Measurements from ENCODE around the gene METTL15. TPM values are rescaled to one million over a fixed set of nuclear protein-coding genes. Genes with fewer than 3 reads are reported as not detected.

METTL15 gene, protein sequence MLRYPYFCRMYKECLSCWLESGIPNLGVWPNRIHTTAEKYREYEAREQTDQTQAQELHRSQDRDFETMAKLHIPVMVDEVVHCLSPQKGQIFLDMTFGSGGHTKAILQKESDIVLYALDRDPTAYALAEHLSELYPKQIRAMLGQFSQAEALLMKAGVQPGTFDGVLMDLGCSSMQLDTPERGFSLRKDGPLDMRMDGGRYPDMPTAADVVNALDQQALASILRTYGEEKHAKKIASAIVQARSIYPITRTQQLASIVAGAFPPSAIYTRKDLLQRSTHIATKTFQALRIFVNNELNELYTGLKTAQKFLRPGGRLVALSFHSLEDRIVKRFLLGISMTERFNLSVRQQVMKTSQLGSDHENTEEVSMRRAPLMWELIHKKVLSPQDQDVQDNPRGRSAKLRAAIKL
- total RNA-seq (10 to 100 TPM; 10.1 to 14.9 (median 11.8) TPM), polyA plus RNA-seq (1 to 10 TPM; 4.1 to 7.1 TPM)
- long read RNA-seq, donor 1, partial matches to known transcripts = 2 of 9 reads
- long read RNA-seq, donor 1, other reads (novel, unspliced or antisense) = 7 of 9 reads
- long read RNA-seq, donor 2, full-length matches to known transcripts = 2 of 2 reads
- long read RNA-seq, donor 2, partial matches to known transcripts = 0 of 2 reads
- long read RNA-seq, donor 2, other reads (novel, unspliced or antisense) = 0 of 2 reads
- long read RNA-seq, donor 3, full-length matches to known transcripts = 1 of 12 reads
- long read RNA-seq, donor 3, partial matches to known transcripts = 7 of 12 reads
- long read RNA-seq, donor 3, other reads (novel, unspliced or antisense) = 4 of 12 reads

DNA sequence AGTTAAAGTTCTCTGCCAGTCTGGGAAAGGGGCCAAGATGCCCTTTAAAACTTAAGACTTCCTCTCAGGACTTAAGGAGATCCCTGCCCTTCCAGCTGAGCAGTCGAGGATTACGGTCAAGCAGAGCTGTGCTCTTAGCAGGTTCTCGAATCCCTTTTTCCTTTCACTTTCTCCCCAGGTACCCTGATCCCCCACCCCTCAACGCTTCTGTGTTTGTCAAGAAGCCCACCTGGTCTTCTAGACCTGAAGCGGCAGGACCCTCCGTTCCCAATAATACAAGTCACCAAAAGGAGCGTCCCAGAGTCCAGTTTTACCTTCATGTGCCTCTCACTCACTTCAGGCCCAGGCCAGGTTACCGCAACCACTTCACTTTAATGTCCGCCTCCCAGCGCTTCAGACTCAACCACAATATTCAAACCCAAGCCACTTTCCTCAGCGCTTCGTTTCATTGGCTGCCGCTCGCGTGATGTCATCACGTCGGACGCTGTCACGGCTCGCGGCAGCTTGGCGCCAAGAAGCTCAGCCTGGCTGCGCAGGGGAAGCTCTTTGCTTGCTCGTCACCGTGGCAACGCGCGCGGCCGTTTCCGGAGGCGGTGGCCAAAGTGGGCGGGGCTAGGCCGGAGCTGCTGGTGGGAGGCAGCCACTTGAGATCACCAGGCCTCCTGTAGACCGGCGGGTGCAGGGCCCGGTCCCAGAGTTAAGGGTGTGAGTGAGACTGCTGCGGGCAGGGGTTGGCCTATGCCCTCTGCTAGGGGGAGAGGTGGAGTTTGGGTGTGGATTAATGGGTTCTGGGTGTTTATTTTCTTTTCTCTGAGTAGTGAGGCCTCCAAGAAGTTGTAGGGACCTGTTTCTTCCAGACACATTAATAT, at the start of gene METTL15, which contains the start of gene KIF18A:
Gene METTL15, plus strand, starts transcription at position 639 of the 869 bp plus-strand sequence. CDS start 4,947 bp downstream, outside the sequence.
Gene KIF18A, minus strand, starts transcription at position 407 of the 869 bp plus-strand sequence. CDS start 10,209 bp downstream, outside the sequence.
- peak within 1 kb of the TSS in 1 of 2 donors; percentile 75 for H3K27ac ChIP-seq
- no peaks in the 10 kb centered on the region for H3K4me1 ChIP-seq (ENCODE audit: insufficient read depth)
- 0% methylated on average over 38 of the region's 38 CpGs for WGBS, 3 donors
- H3K9me3 ChIP-seq = no peaks in the 10 kb centered on the region
- peak; percentile 99 to 100 (median 100) for DNase-seq
- H3K36me3 ChIP-seq = no peaks in the 10 kb centered on the region
- peak within 1 kb of the TSS; percentile 43 for H3K4me3 ChIP-seq
- intact Hi-C loops (cut with DNase I) = no loop called here
- H3K27me3 ChIP-seq = no peaks in the 10 kb centered on the region
- TF ChIP-seq POLR2A (IDR thresholded peaks at IDR 0.05) = peak; percentile 71
- no peak for TF ChIP-seq EP300 (IDR thresholded peaks at IDR 0.05)

DNA sequence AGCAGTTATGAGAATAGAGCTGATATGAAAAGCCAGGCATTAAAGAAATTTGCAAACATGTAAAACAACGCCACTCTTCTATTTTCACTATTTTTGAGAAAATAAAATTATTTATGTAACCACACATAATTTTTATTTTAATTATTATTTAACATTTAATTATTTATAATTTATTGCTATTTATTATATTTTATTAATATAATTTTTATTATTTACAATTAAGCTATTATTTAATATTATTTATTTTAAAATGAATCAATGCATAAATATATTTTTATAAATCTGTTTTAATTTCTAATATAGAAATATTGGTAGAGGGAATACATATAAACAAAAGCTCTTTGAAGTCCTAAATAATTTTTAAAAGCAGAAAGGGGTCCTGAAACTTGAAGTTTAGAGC, 36.9 kb upstream of the METTL15 start:
- TF ChIP-seq POLR2A (IDR thresholded peaks at IDR 0.05) (no peak), EP300 (IDR thresholded peaks at IDR 0.05) (no peak)
- TF ChIP-seq, protein P1, sequence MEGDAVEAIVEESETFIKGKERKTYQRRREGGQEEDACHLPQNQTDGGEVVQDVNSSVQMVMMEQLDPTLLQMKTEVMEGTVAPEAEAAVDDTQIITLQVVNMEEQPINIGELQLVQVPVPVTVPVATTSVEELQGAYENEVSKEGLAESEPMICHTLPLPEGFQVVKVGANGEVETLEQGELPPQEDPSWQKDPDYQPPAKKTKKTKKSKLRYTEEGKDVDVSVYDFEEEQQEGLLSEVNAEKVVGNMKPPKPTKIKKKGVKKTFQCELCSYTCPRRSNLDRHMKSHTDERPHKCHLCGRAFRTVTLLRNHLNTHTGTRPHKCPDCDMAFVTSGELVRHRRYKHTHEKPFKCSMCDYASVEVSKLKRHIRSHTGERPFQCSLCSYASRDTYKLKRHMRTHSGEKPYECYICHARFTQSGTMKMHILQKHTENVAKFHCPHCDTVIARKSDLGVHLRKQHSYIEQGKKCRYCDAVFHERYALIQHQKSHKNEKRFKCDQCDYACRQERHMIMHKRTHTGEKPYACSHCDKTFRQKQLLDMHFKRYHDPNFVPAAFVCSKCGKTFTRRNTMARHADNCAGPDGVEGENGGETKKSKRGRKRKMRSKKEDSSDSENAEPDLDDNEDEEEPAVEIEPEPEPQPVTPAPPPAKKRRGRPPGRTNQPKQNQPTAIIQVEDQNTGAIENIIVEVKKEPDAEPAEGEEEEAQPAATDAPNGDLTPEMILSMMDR (IDR thresholded peaks at IDR 0.05) = no peak
- Histone ChIP-seq H3K4me3 (no peak overlapping the region), H3K4me1 (ENCODE audit: insufficient read depth) (no peaks in the 10 kb centered on the region), H3K36me3 (no peaks in the 10 kb centered on the region), H3K9me3 (no peaks in the 10 kb centered on the region), H3K27me3 (no peaks in the 10 kb centered on the region), H3K27ac (no peak overlapping the region)
- intact Hi-C loops (cut with DNase I) = no loop called here
- no peak for DNase-seq
- 91 to 100% (median 100%) methylated on average over 1 of the region's 1 CpG for WGBS, 3 donors

DNA sequence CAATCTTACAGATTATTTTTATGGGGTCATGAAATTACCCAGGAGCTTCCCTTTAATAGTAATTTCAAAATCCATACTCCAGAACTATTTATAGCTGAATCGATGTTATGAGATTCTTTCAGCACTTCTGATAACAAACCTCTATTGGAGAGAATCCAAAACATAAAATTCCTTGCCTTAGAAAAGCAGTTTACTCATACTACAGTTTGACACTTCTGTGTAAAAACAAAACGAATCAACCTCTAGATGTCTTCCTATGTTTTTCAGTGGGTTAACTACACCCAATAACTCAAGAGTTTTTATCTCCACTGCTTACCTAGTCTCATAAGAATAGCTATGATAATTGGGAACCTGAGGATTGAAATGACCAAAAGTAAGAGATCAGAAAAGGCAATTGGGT, 35.9 kb upstream of the METTL15 start:
- Histone ChIP-seq H3K4me1 (ENCODE audit: insufficient read depth) (no peaks in the 10 kb centered on the region), H3K36me3 (no peaks in the 10 kb centered on the region), H3K4me3 (no peak overlapping the region), H3K9me3 (no peaks in the 10 kb centered on the region), H3K27me3 (no peaks in the 10 kb centered on the region), H3K27ac (no peak overlapping the region)
- DNase-seq = no peak
- WGBS, 3 donors = 5 to 15% (median 9%) methylated on average over 2 of the region's 2 CpGs
- intact Hi-C loops (cut with DNase I) = no loop called here
- TF ChIP-seq POLR2A (IDR thresholded peaks at IDR 0.05) = no peak
- TF ChIP-seq EP300 (IDR thresholded peaks at IDR 0.05) = no peak
- TF ChIP-seq, protein P1 (IDR thresholded peaks at IDR 0.05) = no peak

DNA sequence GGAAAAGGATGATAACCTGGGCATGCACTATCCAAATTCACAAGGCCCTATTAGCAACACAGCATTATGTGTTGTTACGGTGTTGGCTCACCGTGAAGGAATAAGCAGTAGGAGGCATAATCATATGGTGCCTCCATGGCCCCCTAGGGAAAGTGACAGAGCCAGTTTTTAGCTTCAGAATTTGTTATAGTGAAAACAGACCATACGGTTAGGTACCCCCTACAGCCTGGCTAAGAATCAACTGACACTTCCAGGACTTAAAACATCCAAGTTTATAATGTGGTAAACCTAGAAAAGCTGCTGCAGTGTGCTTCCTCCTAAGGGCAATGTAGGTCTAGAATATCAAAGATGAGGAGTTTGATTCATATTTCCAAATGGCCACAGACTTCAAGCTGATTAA, 30.7 kb upstream of the METTL15 start:
- Histone ChIP-seq H3K27ac (no peak overlapping the region), H3K9me3 (no peaks in the 10 kb centered on the region), H3K4me1 (ENCODE audit: insufficient read depth) (no peaks in the 10 kb centered on the region), H3K27me3 (no peaks in the 10 kb centered on the region), H3K36me3 (no peaks in the 10 kb centered on the region), H3K4me3 (no peak overlapping the region)
- TF ChIP-seq, protein P1 (IDR thresholded peaks at IDR 0.05) = no peak
- TF ChIP-seq EP300 (IDR thresholded peaks at IDR 0.05) = no peak
- no peak for TF ChIP-seq POLR2A (IDR thresholded peaks at IDR 0.05)
- DNase-seq = no peak
- intact Hi-C loops (cut with DNase I) = no loop called here
- WGBS, 3 donors = 93 to 96% (median 94%) methylated on average over 3 of the region's 3 CpGs

Data from ovary (tissue), 10 donors.